HEK293 (cell line): Measurements from ENCODE around the gene SRSF12.
A peak's percentile ranks its signal among the peaks of the same experiment; 100 is the strongest.

Source experiments
- CTCF ChIA-PET: fragments of 350-600 bp; formaldehyde crosslinking; extraction: SDS; loops from one replicate; lab custom pipeline; 2021; ENCODE audit warnings: antibody characterized with exemption; lab: Yijun Ruan, JAX
- POLR2A ChIA-PET: fragments of 300-600 bp; formaldehyde crosslinking; extraction: SDS; loops from one replicate; lab custom pipeline; 2020; ENCODE audit warnings: antibody characterized with exemption, inconsistent platforms; lab: Yijun Ruan, JAX
- H3K27ac ChIP-seq: fragments of 200-500 bp; sonication (Bioruptor generic); 2 replicates; pipeline ENCODE4 v1.5.1; 2014; ENCODE audit warnings: low read depth, low read length, control low read depth, inconsistent platforms; ENCODE audit errors: extremely low read depth
- H3K36me3 ChIP-seq, 2 experiments: fragments of 200-500 bp in 1 of 2; sonication (Bioruptor generic) in 1 of 2; 1 replicate in 1 of 2; 2 replicates in 1 of 2; pipeline ENCODE4 v1.5.1; 2014 to 2017; ENCODE audit warnings: inconsistent platforms in 2 of 2, low read length in 2 of 2; ENCODE audit not compliant: control insufficient read depth in 2 of 2, insufficient read depth in 1 of 2
- H3K4me1 ChIP-seq: fragments of 200-500 bp; sonication (Bioruptor generic); 2 replicates; pipeline ENCODE4 v1.5.1; 2014; ENCODE audit warnings: mild to moderate bottlenecking, low read length, inconsistent platforms; ENCODE audit not compliant: control insufficient read depth, insufficient read depth
- H3K4me3 ChIP-seq: 2 replicates; pipeline ENCODE4 v1.5.1; 2011; ENCODE audit warnings: low read depth, mild to moderate bottlenecking, control low read depth, low read length, moderate library complexity
- H3K9me3 ChIP-seq: fragments of 200-500 bp; sonication (Bioruptor generic); 2 replicates; pipeline ENCODE4 v1.5.1; 2014; ENCODE audit warnings: low read depth, low read length, inconsistent platforms; ENCODE audit not compliant: control insufficient read depth, insufficient read depth
- FEZF1 ChIP-seq: fragments of 450-650 bp; formaldehyde crosslinking; IDR thresholded peaks from 2 replicates; pipeline ENCODE4 v1.5.1; 2016; ENCODE audit warnings: missing biosample characterization, missing genetic modification characterization
- HIC1 ChIP-seq: fragments of 450-650 bp; formaldehyde crosslinking; IDR thresholded peaks from 2 replicates; pipeline ENCODE4 v1.5.1; 2016; ENCODE audit warnings: missing biosample characterization, missing genetic modification characterization
- KLF10 ChIP-seq: fragments of 450-650 bp; IDR thresholded peaks from 2 replicates; pipeline ENCODE4 v1.5.1; 2018; ENCODE audit warnings: missing biosample characterization, mild to moderate bottlenecking, missing genetic modification characterization
- PRDM1 ChIP-seq: fragments of 450-650 bp; formaldehyde crosslinking; IDR thresholded peaks from 2 replicates; pipeline ENCODE4; 2016; ENCODE audit warnings: missing biosample characterization, missing genetic modification characterization
- PRDM6 ChIP-seq: fragments of 450-650 bp; formaldehyde crosslinking; IDR thresholded peaks from 2 replicates; pipeline ENCODE4 v1.5.1; 2017; ENCODE audit warnings: missing biosample characterization, missing genetic modification characterization
- WT1 ChIP-seq: fragments of 450-650 bp; formaldehyde crosslinking; IDR thresholded peaks from 2 replicates; pipeline ENCODE4 v1.5.1; 2016; ENCODE audit warnings: missing biosample characterization, missing genetic modification characterization
- ZBTB17 ChIP-seq: fragments of 450-650 bp; formaldehyde crosslinking; IDR thresholded peaks from 2 replicates; pipeline ENCODE4 v1.5.1; 2016; ENCODE audit warnings: missing biosample characterization, missing genetic modification characterization
- ZBTB20 ChIP-seq: fragments of 450-650 bp; formaldehyde crosslinking; IDR thresholded peaks from 2 replicates; pipeline ENCODE4 v1.5.1; 2016; ENCODE audit warnings: missing biosample characterization, missing genetic modification characterization
- ZBTB8A ChIP-seq: fragments of 450-650 bp; formaldehyde crosslinking; IDR thresholded peaks from 2 replicates; pipeline ENCODE4 v1.5.1; 2016; ENCODE audit warnings: missing biosample characterization, missing genetic modification characterization
- ZFHX2 ChIP-seq: fragments of 450-650 bp; formaldehyde crosslinking; conservative IDR thresholded peaks from 2 replicates; pipeline ENCODE4 v1.5.1; 2016; ENCODE audit warnings: missing biosample characterization, missing genetic modification characterization
- ZNF366 ChIP-seq: fragments of 450-650 bp; formaldehyde crosslinking; conservative IDR thresholded peaks from 2 replicates; pipeline ENCODE4 v1.5.1; 2016; ENCODE audit warnings: missing biosample characterization, missing genetic modification characterization
- ZNF626 ChIP-seq: fragments of 450-650 bp; sonication (Bioruptor Pico); formaldehyde crosslinking; IDR thresholded peaks from 2 replicates; pipeline ENCODE4 v1.5.1; 2018; ENCODE audit warnings: missing biosample characterization, missing genetic modification characterization, inconsistent platforms
- ZNF629 ChIP-seq: fragments of 450-650 bp; formaldehyde crosslinking; IDR thresholded peaks from 2 replicates; pipeline ENCODE4 v1.5.1; 2017; ENCODE audit warnings: missing biosample characterization, missing genetic modification characterization
- ZNF645 ChIP-seq: fragments of 450-650 bp; formaldehyde crosslinking; IDR thresholded peaks from 2 replicates; pipeline ENCODE4; 2016; ENCODE audit warnings: missing biosample characterization, missing genetic modification characterization
- TF ChIP-seq, protein P1 (sequence below): fragments of 450-650 bp; formaldehyde crosslinking; IDR thresholded peaks from 2 replicates; pipeline ENCODE4 v1.5.1; 2016; ENCODE audit warnings: missing biosample characterization, missing genetic modification characterization
- TF ChIP-seq, protein P2 (sequence below): fragments of 450-650 bp; formaldehyde crosslinking; IDR thresholded peaks from 2 replicates; pipeline ENCODE4 v1.5.1; 2016; ENCODE audit warnings: missing biosample characterization, missing genetic modification characterization
- TF ChIP-seq, protein P3 (sequence below): fragments of 450-650 bp; formaldehyde crosslinking; IDR thresholded peaks from 2 replicates; pipeline ENCODE4 v1.5.1; 2017; ENCODE audit warnings: missing biosample characterization, missing genetic modification characterization
- TF ChIP-seq, protein P4 (sequence below): fragments of 450-650 bp; formaldehyde crosslinking; IDR thresholded peaks from 2 replicates; pipeline ENCODE4 v1.5.1; 2016; ENCODE audit warnings: missing biosample characterization, missing genetic modification characterization

The SRSF12 gene

GRCh38 chr6:89144354-89144906 is 26.6 kb upstream of the SRSF12 start (continued):
- no peak for TF ChIP-seq ZNF645 (tag by site-specific recombination)
- TF ChIP-seq, protein P1, sequence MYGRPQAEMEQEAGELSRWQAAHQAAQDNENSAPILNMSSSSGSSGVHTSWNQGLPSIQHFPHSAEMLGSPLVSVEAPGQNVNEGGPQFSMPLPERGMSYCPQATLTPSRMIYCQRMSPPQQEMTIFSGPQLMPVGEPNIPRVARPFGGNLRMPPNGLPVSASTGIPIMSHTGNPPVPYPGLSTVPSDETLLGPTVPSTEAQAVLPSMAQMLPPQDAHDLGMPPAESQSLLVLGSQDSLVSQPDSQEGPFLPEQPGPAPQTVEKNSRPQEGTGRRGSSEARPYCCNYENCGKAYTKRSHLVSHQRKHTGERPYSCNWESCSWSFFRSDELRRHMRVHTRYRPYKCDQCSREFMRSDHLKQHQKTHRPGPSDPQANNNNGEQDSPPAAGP, result no peak
- peak; percentile 87 for TF ChIP-seq PRDM6 (tag by site-specific recombination)
- TF ChIP-seq, protein P2, sequence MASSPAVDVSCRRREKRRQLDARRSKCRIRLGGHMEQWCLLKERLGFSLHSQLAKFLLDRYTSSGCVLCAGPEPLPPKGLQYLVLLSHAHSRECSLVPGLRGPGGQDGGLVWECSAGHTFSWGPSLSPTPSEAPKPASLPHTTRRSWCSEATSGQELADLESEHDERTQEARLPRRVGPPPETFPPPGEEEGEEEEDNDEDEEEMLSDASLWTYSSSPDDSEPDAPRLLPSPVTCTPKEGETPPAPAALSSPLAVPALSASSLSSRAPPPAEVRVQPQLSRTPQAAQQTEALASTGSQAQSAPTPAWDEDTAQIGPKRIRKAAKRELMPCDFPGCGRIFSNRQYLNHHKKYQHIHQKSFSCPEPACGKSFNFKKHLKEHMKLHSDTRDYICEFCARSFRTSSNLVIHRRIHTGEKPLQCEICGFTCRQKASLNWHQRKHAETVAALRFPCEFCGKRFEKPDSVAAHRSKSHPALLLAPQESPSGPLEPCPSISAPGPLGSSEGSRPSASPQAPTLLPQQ (tag by site-specific recombination), result peak; percentile 96
- TF ChIP-seq, protein P3, sequence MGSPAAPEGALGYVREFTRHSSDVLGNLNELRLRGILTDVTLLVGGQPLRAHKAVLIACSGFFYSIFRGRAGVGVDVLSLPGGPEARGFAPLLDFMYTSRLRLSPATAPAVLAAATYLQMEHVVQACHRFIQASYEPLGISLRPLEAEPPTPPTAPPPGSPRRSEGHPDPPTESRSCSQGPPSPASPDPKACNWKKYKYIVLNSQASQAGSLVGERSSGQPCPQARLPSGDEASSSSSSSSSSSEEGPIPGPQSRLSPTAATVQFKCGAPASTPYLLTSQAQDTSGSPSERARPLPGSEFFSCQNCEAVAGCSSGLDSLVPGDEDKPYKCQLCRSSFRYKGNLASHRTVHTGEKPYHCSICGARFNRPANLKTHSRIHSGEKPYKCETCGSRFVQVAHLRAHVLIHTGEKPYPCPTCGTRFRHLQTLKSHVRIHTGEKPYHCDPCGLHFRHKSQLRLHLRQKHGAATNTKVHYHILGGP (tag by site-specific recombination), result no peak
- TF ChIP-seq ZBTB8A, result peak; percentile 49; the same call in 1 of the 2 replicates
- no peak for TF ChIP-seq ZNF626

DNA sequence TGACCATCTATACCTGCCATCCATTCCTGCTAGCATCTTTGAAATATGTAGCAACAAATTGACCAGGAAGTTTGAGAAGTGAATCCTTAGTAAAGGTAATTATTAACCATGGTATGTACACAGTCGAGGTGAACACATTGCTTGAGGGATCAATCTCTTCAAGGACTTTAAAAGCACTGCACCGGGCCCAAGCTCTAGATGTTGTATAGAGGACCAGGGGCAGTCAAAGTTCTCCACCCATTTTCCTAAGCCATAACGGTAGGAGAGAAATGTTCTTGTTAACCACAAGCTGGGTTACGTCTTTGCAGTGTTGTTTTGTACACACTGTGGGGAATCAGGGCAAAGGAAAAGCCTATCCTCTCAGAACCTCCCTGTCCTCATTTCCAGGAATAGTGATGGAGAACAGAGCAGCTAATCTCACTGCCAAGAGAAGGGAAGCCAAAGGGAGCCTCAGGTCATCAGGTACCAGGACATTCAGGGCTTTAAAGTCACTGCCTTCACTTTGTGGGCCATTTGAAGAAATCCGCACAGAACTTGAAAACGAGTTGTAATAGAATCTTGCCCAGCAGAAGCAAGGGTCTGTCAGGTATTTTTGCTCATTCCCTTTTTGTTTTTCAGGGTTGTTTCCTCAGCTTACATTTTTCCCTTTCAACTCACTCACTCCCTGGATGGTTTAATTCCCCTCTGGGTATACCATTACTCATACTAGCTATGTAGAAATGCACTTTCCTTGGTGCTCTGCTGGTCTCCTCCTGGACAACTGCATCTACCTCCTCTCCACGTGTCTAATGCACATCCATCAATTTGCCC is 22.7 kb upstream of the SRSF12 start:
- peaks cover 44% of the 10 kb centered on the region for H3K4me1 ChIP-seq
- TF ChIP-seq PRDM1 (tag by site-specific recombination) (peak; percentile 94), ZBTB17 (tag by site-specific recombination) (peak; percentile 91), FEZF1 (no peak)
- no peaks in the 10 kb centered on the region for H3K36me3 ChIP-seq
- POLR2A ChIA-PET, result interaction anchor here (1.2 to 2.9 kb wide), 3 partner anchors 20 to 60 kb away, joined by 3 to 24 read pairs (median 6); partner anchors contain the start of genes PNRC1 and SRSF12
- CTCF ChIA-PET, result interaction anchor here (0.5 to 5.7 kb wide), 9 partner anchors 9 to 228 kb away, joined by 3 to 26 read pairs (median 4); no protein-coding TSS in a partner anchor
- no peak overlapping the region for H3K4me3 ChIP-seq
- no peaks in the 10 kb centered on the region for H3K9me3 ChIP-seq
- H3K27ac ChIP-seq, result peak overlapping the region; percentile 7; the same call in 1 of the 2 replicates

DNA sequence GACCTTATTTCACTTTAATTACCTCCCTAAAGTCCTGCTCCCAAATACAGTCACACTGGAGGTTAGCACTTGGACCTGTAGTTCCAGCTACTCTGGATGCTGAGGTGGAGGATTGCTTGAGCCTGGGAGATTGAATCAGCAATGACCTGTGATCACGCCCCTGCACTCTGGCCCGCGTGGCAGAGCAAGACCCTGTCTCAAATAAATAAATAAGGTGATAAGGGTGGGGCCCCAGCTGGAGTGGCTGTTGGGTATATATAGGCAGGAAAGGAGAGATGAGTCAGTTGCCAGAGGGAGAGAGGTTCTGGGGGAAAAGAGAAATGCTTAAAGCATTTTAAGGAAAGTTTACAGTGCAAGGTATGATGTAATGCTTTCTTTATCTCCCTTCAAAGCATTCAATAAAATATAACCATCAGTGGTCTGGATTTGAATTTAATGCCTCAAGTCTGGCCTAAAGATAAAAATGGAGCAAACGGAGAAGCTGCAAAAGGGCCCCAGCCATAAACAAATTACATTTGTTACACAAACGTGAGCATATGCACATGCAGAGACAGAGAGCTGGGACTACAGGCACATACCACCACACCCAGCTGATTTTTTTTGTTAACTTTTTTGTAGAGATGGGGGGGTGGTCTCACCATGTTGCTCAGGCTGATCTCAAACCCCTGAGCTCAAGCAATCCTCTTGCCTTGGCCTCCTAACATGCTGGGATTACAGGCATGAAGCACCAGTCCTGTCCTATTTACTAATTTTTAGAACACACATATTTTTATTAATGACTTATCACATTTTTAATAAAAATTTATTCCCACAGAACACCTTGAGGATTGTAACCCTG is 21.9 kb upstream of the SRSF12 start:
- ChIA-PET CTCF (interaction anchor here (0.5 to 5.7 kb wide), 8 partner anchors 9 to 157 kb away, joined by 3 to 26 read pairs (median 4); no protein-coding TSS in a partner anchor), POLR2A (interaction anchor here (1.2 to 2.9 kb wide), 5 partner anchors 8 to 212 kb away, joined by 3 to 24 read pairs (median 6); partner anchors contain the start of genes PNRC1 and SRSF12)
- Histone ChIP-seq H3K36me3 (no peaks in the 10 kb centered on the region), H3K4me3 (no peak overlapping the region), H3K27ac (peak overlapping the region; percentile 68), H3K9me3 (no peaks in the 10 kb centered on the region), H3K4me1 (peaks cover 39% of the 10 kb centered on the region)
- TF ChIP-seq WT1 (tag by site-specific recombination) (peak; percentile 81), ZBTB20 (tag by site-specific recombination) (peak; percentile 60), ZFHX2 (tag by site-specific recombination) (peak; percentile 34; the same call in 1 of the 2 replicates), ZNF366 (tag by site-specific recombination) (peak; percentile 68), KLF10 (tag by site-specific recombination) (peak; percentile 80), HIC1 (tag by site-specific recombination) (peak; percentile 65; the same call in 1 of the 2 replicates), ZNF629 (tag by site-specific recombination) (peak; percentile 83)
- TF ChIP-seq, protein P4, sequence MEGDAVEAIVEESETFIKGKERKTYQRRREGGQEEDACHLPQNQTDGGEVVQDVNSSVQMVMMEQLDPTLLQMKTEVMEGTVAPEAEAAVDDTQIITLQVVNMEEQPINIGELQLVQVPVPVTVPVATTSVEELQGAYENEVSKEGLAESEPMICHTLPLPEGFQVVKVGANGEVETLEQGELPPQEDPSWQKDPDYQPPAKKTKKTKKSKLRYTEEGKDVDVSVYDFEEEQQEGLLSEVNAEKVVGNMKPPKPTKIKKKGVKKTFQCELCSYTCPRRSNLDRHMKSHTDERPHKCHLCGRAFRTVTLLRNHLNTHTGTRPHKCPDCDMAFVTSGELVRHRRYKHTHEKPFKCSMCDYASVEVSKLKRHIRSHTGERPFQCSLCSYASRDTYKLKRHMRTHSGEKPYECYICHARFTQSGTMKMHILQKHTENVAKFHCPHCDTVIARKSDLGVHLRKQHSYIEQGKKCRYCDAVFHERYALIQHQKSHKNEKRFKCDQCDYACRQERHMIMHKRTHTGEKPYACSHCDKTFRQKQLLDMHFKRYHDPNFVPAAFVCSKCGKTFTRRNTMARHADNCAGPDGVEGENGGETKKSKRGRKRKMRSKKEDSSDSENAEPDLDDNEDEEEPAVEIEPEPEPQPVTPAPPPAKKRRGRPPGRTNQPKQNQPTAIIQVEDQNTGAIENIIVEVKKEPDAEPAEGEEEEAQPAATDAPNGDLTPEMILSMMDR (tag by site-specific recombination), result no peak
